Neural crest cell (in vitro differentiated cells): Measurements from ENCODE around the gene TAOK1. TPM values are rescaled to one million over a fixed set of nuclear protein-coding genes. Genes with fewer than 3 reads are reported as not detected.

ENCODE experiments used
- DNase-seq: peaks from one replicate; pipeline ENCODE4 v3.0.0; 2021; ENCODE audit warnings: low read depth, mixed read lengths, low spot score
- H3K27ac Mint-ChIP-seq: one replicate; pipeline ENCODE4 v1.8.0; 2021; ENCODE audit warnings: mild to moderate bottlenecking, mixed read lengths; ENCODE audit not compliant: unreplicated experiment
- H3K27me3 Mint-ChIP-seq: 2 replicates; pipeline ENCODE4 v1.8.0; 2021; ENCODE audit warnings: low read depth, mild to moderate bottlenecking, mixed read lengths
- H3K36me3 Mint-ChIP-seq: 2 replicates; pipeline ENCODE4 v1.8.0; 2021; ENCODE audit warnings: low read depth, mild to moderate bottlenecking, mixed read lengths
- H3K4me1 Mint-ChIP-seq: 2 replicates; pipeline ENCODE4 v1.8.0; 2021; ENCODE audit warnings: mixed read lengths
- H3K4me3 Mint-ChIP-seq: one replicate; pipeline ENCODE4 v1.8.0; 2021; ENCODE audit warnings: mild to moderate bottlenecking, mixed read lengths
- H3K9me3 Mint-ChIP-seq: 2 replicates; pipeline ENCODE4 v1.8.0; 2021; ENCODE audit warnings: mixed read lengths
- total RNA-seq: library from RNA; stranded (reverse); gene quantifications from 2 replicates; pipeline ENCODE4 v1.2.1, GENCODE V29; 2021
- TF ChIP-seq, protein P1 (sequence below): fragments of 200-600 bp; sonication (generic); conservative IDR thresholded peaks from 2 replicates; pipeline ENCODE4 v1.5.0; 2021; ENCODE audit warnings: antibody characterized with exemption, mild to moderate bottlenecking

Gene TAOK1
- total RNA-seq, 1 donor from 2014 or later: 81.9 TPM

- H3K27me3 Mint-ChIP-seq: peaks cover 49% of the 10 kb centered on the region
- no peaks in the 10 kb centered on the region for H3K36me3 Mint-ChIP-seq
- H3K4me3 Mint-ChIP-seq: peak within 1 kb of the TSS; percentile 97
- peaks cover 26% of the 10 kb centered on the region for H3K4me1 Mint-ChIP-seq
- TF ChIP-seq, protein P1, sequence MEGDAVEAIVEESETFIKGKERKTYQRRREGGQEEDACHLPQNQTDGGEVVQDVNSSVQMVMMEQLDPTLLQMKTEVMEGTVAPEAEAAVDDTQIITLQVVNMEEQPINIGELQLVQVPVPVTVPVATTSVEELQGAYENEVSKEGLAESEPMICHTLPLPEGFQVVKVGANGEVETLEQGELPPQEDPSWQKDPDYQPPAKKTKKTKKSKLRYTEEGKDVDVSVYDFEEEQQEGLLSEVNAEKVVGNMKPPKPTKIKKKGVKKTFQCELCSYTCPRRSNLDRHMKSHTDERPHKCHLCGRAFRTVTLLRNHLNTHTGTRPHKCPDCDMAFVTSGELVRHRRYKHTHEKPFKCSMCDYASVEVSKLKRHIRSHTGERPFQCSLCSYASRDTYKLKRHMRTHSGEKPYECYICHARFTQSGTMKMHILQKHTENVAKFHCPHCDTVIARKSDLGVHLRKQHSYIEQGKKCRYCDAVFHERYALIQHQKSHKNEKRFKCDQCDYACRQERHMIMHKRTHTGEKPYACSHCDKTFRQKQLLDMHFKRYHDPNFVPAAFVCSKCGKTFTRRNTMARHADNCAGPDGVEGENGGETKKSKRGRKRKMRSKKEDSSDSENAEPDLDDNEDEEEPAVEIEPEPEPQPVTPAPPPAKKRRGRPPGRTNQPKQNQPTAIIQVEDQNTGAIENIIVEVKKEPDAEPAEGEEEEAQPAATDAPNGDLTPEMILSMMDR: no peak
- H3K9me3 Mint-ChIP-seq: no peaks in the 10 kb centered on the region
- no peak for DNase-seq
- no peak within 1 kb of the TSS for H3K27ac Mint-ChIP-seq
Measured at GRCh38 chr17:29566473-29567303, 176.5 kb downstream of the TAOK1 start, which contains the start of gene ABHD15. TSS of gene ABHD15 (minus strand) at chr17:29567037. CDS start at chr17:29566966, 71 bp downstream.

DNA sequence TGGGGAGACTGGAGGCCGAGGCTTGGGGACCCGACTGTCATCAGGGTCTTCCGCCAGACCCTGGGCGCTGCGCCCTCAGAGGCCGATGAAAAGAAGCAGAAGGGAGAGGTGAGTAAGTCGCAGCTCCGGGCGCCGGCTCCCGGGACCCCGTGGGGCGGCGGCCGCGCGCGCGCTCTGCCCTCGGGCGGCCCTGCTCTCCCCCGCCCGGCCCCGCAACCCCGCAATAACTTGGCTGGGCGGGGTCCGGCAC lies 177.1 kb downstream of the TAOK1 start:
- DNase-seq: no peak
- H3K27ac Mint-ChIP-seq: no peak overlapping the region
- H3K36me3 Mint-ChIP-seq: no peaks in the 10 kb centered on the region
- peaks cover 26% of the 10 kb centered on the region for H3K4me1 Mint-ChIP-seq
- TF ChIP-seq, protein P1: no peak
- no peaks in the 10 kb centered on the region for H3K9me3 Mint-ChIP-seq
- peaks cover 49% of the 10 kb centered on the region for H3K27me3 Mint-ChIP-seq
- H3K4me3 Mint-ChIP-seq: peak overlapping the region; percentile 97

- H3K4me3 Mint-ChIP-seq: peak overlapping the region; percentile 97
- peaks cover 44% of the 10 kb centered on the region for H3K27me3 Mint-ChIP-seq
- H3K27ac Mint-ChIP-seq: peak overlapping the region; percentile 20
- TF ChIP-seq, protein P1: peak; percentile 47
- H3K36me3 Mint-ChIP-seq: no peaks in the 10 kb centered on the region
- H3K4me1 Mint-ChIP-seq: peaks cover 26% of the 10 kb centered on the region
- DNase-seq: peak; percentile 53
- no peaks in the 10 kb centered on the region for H3K9me3 Mint-ChIP-seq
Measured at GRCh38 chr17:29567554-29568330, 177.6 kb downstream of the TAOK1 start.

GRCh38 chr17:29568331-29569244 lies 178.4 kb downstream of the TAOK1 start, which contains the start of gene TP53I13:
TSS of gene TP53I13 (plus strand) at chr17:29568701. CDS start at chr17:29568759, 58 bp downstream.
- DNase-seq: peak; percentile 73
- Mint-ChIP-seq H3K27me3 (peaks cover 41% of the 10 kb centered on the region), H3K4me1 (peaks cover 30% of the 10 kb centered on the region), H3K9me3 (no peaks in the 10 kb centered on the region), H3K27ac (peak within 1 kb of the TSS; percentile 20), H3K36me3 (no peaks in the 10 kb centered on the region), H3K4me3 (peak within 1 kb of the TSS; percentile 97)
- TF ChIP-seq, protein P1: no peak
